Measurements from ENCODE around the gene SLCO1A2.

SLCO1A2 gene

DNA sequence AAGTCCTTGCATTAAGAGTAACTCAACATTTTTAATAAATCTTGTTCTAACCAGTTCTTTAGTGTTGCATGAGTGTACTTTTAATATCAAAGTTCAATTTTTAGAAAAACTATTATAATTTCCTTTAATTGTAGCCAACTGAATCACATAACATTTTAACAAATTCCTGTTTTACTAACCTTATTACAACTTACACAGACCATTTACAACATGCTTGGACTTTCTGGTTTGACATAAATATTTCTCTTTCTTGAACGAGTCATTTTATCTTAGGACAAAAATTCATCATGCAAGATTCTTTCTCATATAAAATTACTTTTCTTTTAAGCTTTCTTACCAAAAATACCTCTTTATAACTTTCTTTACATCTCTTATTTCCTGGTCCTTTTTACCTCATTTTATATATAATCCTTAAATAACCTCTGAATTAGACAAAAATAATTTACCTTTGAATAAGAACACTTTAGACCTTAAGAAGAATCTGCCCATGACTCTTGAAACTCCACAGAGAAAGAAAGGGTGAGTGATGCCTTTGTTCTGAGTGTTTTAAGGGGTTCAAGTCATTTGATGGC lies 3.9 kb downstream of the SLCO1A2 start:
- no peak for DNase-seq (ENCODE audit: low read depth in 2 of 3, low spot score in 2 of 3)

DNA sequence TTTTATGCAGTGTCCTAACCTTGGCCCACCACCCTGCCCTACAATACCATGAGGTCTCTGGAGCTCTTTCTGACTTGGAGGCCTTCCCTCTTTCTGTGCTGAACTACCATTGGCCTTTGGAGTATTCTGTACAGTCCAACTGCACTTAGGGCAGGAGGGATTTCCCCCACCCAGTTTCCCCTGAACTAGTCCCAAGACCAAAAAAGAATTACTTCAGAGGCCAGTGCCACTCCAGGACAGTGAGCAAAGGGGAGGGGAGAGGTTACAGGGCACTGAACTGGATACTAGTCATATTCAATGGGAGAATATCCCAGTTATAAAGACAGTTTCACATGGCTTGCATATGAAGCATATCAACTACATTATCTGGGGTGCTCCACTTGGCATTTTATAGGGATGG lies 6.1 kb downstream of the SLCO1A2 start:
- no peak for DNase-seq (ENCODE audit: low read depth in 2 of 3, low spot score in 2 of 3)

DNA sequence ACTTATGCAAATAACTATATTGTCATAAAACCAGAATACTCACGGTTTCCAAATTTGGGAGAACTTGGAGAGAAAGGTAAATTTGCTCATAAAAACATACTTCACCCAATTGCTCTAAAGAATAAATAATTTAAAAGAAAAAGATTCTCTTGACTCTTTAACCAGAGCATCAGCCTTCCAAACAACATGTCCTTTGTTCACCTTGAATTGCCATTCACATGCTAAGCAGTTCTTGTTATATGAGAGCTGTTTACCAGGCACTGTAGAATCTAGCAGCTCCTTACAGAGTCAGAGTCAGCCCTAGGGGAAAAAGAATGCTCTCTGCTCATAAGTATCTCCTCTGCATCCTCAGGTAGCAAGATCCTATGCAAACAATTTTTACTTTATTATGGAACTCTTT lies 10.2 kb downstream of the SLCO1A2 start:
- no peak for DNase-seq (ENCODE audit: low read depth in 2 of 3, low spot score in 2 of 3)

DNA sequence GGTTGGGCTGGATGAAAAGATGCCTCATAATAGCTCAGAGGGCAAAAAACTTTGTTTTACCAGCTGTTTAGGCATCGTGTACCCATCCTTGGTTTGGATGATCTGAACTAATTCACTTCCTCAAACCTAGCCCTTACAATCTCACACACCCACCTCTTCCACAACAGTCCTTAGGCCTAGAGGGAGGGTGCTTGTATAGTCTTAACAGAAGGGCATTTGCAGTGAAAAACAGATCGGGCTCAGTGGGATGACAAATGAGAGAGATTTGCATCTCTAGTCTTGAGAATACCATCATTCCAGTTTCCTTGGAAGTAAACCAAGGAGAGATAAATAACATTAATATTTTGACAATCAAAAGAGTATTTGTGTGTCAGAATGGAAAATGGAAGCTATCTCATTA lies 11.0 kb downstream of the SLCO1A2 start:
- no peak for DNase-seq (ENCODE audit: low read depth in 2 of 3, low spot score in 2 of 3)

DNA sequence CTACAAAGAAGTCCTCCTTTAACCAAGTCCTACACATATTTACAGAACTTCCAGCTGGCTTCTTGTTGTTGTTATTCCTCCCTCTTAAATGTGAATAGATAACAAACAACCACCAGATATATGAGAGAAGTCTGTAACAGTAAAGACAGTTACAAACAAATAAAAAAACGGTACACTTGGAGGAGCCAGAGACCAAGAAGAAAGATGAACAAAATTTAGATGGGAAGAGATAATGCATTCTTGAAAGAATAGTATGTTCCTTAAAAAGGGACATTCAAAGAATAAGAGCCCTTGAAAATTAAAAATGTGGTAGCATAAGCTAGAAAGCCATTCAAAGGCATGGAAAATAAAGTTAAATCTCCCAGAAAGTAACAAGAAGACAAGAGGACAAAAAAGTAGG lies 25.9 kb downstream of the SLCO1A2 start:
- no peak for DNase-seq (ENCODE audit: low read depth in 2 of 3, low spot score in 2 of 3)

DNA sequence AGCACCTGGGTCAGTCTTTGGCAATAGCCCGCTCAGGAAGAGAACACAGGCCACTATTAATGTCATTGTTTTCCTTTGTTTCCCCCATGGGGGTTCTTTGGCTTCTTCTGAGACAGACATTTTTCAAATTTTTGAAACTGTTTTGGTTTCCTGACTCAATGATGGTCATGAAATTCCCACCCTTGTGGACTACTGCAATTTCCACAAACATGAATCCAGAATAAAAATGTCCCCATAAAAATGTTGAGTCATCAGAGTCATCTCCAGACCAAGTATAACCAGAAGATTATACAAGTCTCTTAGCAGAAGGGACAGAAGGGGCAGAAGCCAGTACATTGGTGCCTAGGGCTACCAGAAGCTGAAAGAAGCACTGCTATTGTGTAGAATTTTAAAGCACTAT lies 29.1 kb downstream of the SLCO1A2 start:
- no peak for DNase-seq (ENCODE audit: low read depth in 2 of 3, low spot score in 2 of 3)

DNA sequence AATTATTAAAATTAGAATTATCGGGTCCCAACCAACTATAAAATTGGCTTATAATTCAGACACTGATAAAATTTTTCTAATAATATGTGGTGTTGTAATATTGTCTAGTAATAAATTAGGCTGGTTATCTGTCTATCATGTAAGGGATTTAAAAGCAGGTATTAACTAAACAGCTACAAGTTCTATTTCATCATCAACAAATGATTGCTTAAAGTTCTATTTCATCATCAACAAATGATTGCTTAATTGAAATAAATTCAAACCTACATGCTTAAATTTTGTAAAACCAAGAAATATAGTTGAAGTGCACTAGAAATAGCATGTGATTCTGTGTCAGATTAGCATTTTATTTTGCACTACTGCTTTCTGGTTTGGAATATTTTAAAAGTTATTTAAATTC lies 34.1 kb downstream of the SLCO1A2 start:
- no peak for DNase-seq (ENCODE audit: low read depth in 2 of 3, low spot score in 2 of 3)

DNA sequence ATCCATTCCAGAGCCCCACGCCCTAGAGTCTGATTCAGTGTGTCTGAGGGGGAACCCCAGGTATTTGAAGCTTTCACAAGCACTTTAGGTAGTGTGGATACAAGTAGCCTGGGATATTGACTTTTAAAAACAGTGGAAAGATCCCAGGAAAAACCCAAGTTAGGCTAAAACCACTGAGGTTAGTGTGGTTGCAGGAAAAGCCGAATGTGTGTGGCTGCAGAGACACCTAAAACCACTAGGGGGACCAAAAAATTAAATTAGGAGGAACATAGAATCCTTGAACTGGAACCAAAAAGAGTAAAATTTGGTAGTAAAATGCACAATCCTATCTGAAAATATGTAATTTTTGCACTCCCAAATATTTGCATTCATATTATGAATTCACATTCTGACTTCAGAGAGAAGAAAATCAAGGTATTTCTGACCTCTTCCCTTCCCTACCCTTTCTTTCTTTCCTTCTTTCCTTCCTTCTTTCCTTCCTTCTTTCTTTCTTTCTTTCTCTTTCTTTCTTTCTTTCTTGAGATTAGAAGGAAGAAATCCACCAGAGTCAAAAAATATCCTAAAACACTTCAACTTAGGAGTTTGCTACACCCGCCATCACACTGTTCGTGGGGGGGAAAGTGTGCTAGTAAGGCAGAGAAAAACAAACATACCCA lies 37.8 kb downstream of the SLCO1A2 start:
- no peak for DNase-seq (ENCODE audit: low read depth in 2 of 3, low spot score in 2 of 3)

DNA sequence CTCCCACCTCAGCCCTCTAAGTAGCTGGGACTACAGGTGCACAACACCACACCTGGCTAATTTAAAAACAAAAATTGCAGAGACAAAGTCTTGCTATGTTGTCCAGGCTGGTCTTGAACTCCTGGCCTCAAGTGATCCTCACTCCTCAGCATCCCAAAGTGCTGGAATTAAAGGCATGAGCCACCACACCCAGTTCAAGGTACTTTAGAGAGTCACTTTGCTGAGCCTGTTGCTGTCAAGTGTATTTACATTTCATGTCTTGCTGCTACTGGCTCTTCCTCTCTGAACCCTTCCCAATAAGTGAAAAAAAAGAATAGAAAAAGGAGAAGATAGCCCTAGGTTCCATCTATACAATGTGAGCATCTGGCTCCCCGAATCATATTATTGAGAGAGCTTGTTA lies 38.4 kb downstream of the SLCO1A2 start:
- DNase-seq (ENCODE audit: low read depth in 2 of 3, low spot score in 2 of 3) = no peak

DNA sequence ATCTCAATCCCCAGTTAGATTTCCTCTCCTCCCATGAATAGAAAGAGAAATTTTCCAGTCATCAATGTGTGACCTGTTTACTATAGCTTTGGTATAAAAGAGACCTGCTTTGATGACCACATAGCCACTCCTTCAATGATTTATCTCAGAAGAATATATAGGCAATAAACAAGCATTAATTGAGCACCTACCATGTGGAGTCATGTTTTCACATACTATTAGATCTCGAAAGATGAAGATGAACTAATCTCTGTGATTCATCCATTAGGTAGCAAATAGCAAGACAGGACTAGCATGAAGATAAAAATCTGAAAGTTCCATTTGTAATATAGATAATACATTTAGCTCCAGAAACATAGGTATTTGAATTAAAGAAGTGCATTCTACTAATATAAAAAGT lies 40.5 kb downstream of the SLCO1A2 start:
- no peak for DNase-seq (ENCODE audit: low read depth in 2 of 3, low spot score in 2 of 3)

DNA sequence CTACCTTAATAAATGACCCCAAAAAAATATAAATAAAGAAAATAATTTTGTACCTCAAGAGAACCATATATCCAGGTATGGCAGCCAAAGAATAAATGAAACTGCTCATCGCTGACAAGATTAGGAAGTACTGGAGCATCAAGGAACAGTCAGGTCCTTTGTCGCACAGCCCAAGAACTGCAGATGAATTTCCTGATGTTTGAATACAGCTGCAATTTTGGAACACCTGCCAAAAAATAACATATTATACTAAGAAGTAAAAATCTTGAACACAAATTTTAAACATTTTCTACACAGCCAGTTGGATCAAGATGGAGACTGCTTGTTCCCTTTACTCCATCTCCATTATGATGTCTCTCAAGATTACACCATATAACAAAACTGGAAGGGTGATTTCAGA lies 42.6 kb downstream of the SLCO1A2 start:
- no peak for DNase-seq (ENCODE audit: low read depth in 2 of 3, low spot score in 2 of 3)

DNA sequence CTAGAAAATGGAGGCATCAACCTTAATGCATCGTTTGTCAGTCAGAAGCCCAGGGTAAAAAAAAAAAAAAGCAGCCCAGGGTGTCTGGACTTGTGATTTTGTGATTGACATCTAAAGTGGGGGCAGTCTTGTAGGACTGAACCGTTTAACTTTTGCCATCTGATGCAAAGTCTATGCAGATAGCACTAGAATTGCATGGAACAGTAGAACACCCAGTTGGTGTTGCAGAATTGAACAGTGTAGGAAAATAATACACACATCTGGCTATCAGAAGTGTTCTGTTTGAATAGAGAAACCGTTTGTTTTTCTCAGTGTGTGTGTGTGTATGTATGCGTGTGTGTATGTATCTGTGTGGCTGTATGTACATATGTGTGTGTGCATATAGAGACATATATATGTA lies 45.0 kb downstream of the SLCO1A2 start:
- DNase-seq (ENCODE audit: low read depth in 2 of 3, low spot score in 2 of 3) = no peak

DNA sequence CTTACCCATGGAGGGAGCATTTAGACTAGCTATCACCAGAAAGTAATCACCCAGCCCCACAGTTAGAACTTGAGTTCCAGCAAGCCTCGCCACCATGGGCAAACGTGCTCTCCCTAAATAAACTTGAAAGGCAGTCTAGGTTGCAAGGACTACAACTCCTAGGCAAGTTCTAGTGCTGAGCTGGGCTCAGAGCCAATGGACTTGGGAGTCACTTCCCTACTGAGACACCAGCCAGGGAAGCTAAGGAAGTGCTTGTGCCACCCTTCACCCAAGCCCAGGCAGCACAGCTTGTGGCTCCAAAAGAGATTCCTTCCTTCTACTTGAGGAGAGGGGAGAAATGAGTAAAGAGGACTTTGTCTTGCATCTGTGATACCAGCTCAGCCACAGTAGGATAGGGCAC lies 57.9 kb downstream of the SLCO1A2 start:
- DNase-seq (ENCODE audit: low read depth in 2 of 3, low spot score in 2 of 3) = no peak

DNA sequence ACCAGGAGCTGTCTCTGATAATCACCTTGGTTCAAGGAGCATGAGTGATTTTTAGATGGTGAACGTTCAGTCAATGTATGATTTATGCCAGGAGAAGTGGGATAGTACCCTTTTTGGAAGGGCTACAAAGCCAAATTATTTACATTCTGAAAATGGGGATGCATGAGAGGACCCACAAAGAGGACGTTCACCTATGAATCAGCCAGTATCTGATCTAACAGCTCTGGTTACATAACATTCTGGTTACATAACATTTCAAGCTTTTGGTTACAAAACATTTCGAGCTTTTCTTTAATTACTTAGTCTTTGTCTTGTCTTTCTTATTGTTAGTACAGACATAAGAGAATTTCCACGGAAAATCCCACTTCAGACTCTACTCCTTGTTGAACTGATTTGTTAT lies 68.8 kb downstream of the SLCO1A2 start:
- DNase-seq (ENCODE audit: low read depth in 2 of 3, low spot score in 2 of 3) = no peak

DNA sequence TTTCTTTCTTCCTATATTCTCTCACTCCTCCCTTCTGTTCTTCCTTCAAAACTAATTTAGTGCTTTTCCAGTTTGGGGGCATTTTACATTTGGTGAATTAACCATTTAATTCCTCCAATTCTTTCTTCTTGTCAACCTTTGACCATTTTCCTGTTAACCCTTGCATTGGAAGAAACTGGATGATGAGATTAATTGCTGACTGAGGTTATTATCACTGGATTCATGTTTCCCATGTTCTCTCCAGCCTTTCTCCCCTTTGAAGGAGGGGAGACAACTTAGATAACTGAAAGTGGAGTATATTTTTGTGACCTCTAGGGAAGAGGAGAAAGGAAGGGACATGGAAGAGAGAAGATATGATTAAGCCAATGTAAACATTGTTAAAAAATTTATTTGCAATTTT lies 70.5 kb downstream of the SLCO1A2 start:
- no peak for DNase-seq (ENCODE audit: low read depth in 2 of 3, low spot score in 2 of 3)

DNA sequence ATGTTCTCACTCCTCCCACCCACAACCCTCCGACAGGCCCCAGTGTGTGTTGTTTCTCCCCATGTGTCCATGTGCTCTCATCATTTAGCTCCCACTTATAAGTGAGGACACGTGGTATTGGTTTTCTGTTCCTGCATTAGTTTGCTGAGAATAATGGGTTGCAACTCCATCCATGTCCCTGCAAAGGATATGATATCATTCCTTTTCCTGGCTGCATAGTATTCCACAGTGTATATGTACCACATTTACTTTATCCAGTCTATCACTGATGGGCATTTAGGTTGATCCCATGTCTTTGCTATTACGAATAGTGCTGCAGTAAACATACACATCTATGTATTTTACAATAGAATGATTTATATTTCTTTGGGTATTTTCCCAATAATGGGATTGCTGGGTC lies 77.5 kb downstream of the SLCO1A2 start:
- DNase-seq (ENCODE audit: low read depth in 2 of 3, low spot score in 2 of 3) = no peak

DNA sequence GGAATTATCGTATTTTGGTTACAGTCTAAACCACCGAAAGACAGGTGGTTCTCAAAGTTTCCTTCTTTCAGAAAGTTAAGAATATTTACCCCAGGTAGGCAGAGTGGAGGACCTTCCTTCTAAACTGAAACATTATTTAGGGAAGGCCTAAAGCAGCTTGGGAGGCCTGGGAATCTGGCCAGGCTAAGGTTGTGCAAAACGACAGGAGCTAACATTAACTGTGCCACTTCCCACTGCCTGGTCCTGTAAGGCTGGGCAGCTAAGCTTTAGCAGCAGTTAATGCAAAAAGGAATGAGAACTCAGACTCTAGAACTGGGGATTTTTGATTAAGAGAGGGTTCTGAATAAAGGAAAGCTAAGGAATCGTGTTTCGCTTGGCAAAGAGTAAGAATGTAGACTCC lies 82.6 kb downstream of the SLCO1A2 start:
- DNase-seq (ENCODE audit: low read depth in 2 of 3, low spot score in 2 of 3) = no peak

DNA sequence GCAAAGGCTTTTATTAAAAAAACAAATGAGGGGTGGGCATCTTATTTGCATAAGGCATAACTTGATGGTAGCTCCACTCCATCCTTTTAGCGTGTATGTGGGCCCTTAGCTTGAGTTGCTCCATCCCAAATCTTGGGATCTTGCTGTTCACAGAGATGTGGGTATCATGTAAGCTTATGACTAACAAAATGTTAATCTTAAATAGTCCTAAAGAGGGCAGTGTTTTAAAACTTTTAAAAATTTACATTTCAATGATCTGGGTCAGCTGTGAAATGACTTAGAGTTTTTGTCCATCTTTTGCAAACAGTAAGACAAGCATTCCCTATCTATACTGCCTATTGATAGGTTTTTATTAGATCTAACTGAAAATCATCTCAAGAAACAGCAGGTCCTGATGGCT lies 86.0 kb downstream of the SLCO1A2 start:
- no peak for DNase-seq (ENCODE audit: low read depth in 2 of 3, low spot score in 2 of 3)

DNA sequence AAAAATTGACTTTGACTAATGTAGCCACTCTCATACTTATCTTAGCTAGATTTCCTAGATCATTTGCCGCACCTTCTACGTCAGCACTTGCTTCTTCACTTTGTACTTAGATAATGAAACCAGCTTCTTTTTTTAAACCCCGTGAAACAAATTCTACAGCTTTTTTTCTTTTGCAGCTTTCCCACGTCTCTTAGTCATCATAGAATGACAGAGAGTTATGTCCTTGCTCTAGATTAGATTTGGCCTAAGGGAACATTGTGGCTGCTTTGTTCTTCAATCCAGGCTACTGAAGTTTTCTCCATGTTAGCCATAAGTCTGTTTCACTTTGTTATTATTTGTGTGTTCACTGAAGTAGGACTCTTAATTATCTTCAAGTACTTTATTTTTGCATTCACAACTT lies 94.9 kb downstream of the SLCO1A2 start:
- DNase-seq (ENCODE audit: low read depth in 2 of 3, low spot score in 2 of 3) = no peak

DNA sequence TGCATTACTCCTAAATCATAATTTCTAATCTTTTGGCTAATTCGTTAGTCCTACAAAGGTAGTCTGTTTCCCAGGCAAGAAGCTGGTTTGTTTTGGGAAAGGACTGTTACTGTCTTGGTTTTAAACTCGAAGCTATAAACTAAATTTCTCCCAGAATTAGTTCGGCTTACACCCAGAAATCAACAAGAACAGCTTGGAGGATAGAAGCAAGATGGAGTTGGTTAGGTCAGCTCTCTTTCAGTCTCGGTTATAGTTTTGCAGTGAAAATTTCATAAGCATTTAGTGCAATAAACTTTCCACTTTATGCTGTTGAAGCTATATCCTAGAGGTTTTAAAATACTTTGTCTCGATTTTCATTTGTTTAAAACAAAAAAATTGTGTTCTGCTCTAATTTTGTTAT lies 100.3 kb downstream of the SLCO1A2 start:
- no peak for DNase-seq (ENCODE audit: low read depth in 2 of 3, low spot score in 2 of 3)

DNA sequence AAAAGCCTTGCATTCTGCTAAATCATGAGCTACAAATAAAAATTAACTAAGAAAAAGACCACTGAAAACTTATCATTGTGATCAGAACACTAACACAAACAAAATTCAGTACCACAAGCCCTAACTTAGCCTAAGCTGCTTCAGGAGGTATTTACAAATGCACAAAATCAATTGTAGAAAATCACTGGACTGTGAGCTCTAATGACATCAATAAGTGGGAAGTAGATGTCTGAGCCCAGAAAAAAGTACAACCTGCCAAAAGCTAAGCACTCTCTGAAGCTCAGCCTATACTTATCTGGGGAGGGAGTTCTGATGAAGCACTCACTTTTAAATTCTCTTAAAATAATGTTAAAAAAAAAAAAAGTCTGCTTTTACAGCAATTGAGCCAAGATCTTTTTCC lies 110.8 kb downstream of the SLCO1A2 start:
- DNase-seq (ENCODE audit: low read depth in 2 of 3, low spot score in 2 of 3) = no peak

DNA sequence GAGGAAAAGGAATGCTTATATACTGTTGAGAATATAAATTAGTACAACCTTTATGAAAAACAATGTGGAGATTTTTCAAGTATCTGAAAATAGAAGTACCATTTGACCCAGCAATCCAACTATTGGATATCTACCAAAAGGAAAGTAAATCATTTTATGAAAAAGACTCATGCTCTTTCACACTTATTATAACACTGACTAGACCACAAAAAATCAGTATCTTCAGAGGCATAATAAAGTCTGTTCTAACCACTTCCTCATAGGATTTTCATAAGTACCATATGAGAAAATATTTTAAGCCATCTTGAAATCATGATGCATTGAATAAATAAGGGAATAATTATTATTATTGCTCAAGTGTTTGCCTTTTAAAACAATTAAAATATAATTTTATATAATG lies 112.9 kb downstream of the SLCO1A2 start:
- no peak for DNase-seq (ENCODE audit: low read depth in 2 of 3, low spot score in 2 of 3)

DNA sequence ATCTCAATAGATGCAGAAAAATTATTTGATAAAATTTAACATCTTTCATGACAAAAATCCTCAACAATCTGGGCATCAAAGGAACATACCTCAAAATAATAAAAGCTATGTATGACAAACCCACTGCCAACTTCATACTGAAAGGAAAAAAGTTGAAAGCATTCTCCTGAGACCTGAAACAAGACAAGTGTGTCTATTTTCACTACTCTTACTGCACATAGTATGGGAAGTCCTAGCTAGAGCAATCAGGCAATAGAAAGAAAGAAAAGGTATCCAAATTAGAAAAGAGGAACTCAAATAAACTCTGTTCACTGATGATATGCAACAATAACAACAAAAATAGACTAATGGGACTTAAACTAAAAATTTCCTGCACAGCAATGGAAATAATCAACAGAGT lies 113.6 kb downstream of the SLCO1A2 start:
- DNase-seq (ENCODE audit: low read depth in 2 of 3, low spot score in 2 of 3) = no peak

DNA sequence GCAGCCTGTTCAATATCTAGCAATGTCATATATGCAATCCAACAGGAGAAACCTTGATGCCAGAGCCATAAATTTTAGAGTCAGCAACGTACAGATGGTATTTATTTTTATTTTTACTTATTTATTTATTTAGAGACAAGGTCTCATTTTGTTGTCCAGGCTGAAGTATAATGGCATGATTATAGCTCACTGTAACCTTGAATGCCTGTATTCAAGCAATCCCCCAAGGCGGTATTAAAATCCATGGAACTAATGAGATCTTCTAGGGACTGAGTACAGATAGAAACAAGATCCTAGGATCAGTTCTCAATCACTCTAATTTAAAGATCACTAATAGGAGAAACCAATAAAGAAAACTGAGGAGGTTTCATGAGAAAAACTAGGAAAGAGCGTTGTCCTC lies 114.5 kb downstream of the SLCO1A2 start:
- no peak for DNase-seq (ENCODE audit: low read depth in 2 of 3, low spot score in 2 of 3)

Measured in activated CD8-positive, alpha-beta memory T cell treated with anti-CD3 and anti-CD28 coated beads for 48 hours (primary cell).